CD14-positive monocyte (primary cell): ENCODE results near the gene DMWD. TPM values are rescaled to one million over a fixed set of nuclear protein-coding genes. Genes with fewer than 3 reads are reported as not detected.

ENCODE experiments used
- DNase-seq, 3 donors: peaks; one replicate each; pipeline ENCODE4 v3.0.0-alpha.2; 2011 to 2022
- H2AFZ ChIP-seq: 2 replicates; pipeline ENCODE4 v1.6.0; 2012; ENCODE audit warnings: mild to moderate bottlenecking, low read depth, low read length, inconsistent platforms; ENCODE audit not compliant: insufficient read depth, poor library complexity, severe bottlenecking
- H3K27ac ChIP-seq, 2 donors: 1 replicate in 1 of 2; 2 replicates in 1 of 2; pipeline ENCODE4 v1.5.1; 2012 to 2013; ENCODE audit warnings: low read length in 2 of 2, control low read depth in 1 of 2, inconsistent platforms in 1 of 2, low read depth in 1 of 2, mild to moderate bottlenecking in 1 of 2
- H3K27me3 ChIP-seq, 2 donors: one replicate each; pipeline versions ENCODE4 v1.6.0 to v1.6.1; 2011 to 2013; ENCODE audit warnings: low read length in 2 of 2; ENCODE audit not compliant: control insufficient read depth in 2 of 2, insufficient read depth in 2 of 2
- H3K36me3 ChIP-seq, 2 donors: replicated peaks in 1 of 2; 1 replicate in 1 of 2; 2 replicates in 1 of 2; pipeline versions ENCODE4 v1.5.1 to v1.6.1; 2012 to 2013; ENCODE audit warnings: low read length in 2 of 2, control low read depth in 1 of 2, inconsistent platforms in 1 of 2, mild to moderate bottlenecking in 1 of 2; ENCODE audit not compliant: insufficient read depth in 2 of 2, control insufficient read depth in 1 of 2
- H3K4me1 ChIP-seq, 2 donors: 1 replicate in 1 of 2; 2 replicates in 1 of 2; pipeline versions ENCODE4 v1.5.1 to v1.6.1; 2012 to 2013; ENCODE audit warnings: low read length in 2 of 2, control low read depth in 1 of 2, inconsistent platforms in 1 of 2, mild to moderate bottlenecking in 1 of 2, moderate library complexity in 1 of 2; ENCODE audit not compliant: insufficient read depth in 2 of 2, control insufficient read depth in 1 of 2
- H3K4me2 ChIP-seq: replicated peaks from 2 replicates; pipeline ENCODE3; 2012; ENCODE audit warnings: low read length, moderate library complexity, mild to moderate bottlenecking; ENCODE audit not compliant: poor library complexity, severe bottlenecking; ENCODE audit errors: extremely low read depth
- H3K4me3 ChIP-seq, 3 experiments: fragments of 200-600 bp in 1 of 3; sonication (generic) in 1 of 3; replicated peaks in 1 of 3; 1 replicate in 2 of 3; 2 replicates in 1 of 3; pipeline ENCODE4 v1.5.1; 2011 to 2013; ENCODE audit warnings: low read length in 3 of 3, mild to moderate bottlenecking in 3 of 3, control low read depth in 2 of 3, low read depth in 2 of 3, inconsistent platforms in 1 of 3, moderate library complexity in 1 of 3
- H3K79me2 ChIP-seq: 2 replicates; pipeline ENCODE4 v1.6.0; 2012; ENCODE audit warnings: mild to moderate bottlenecking, control low read depth, inconsistent platforms, low read length, moderate library complexity; ENCODE audit not compliant: insufficient read depth
- H3K9ac ChIP-seq: 2 replicates; pipeline ENCODE4 v1.6.0; 2017; ENCODE audit warnings: low read length, mild to moderate bottlenecking; ENCODE audit not compliant: insufficient read depth, poor library complexity, severe bottlenecking
- H3K9me3 ChIP-seq, 2 donors: replicated peaks in 1 of 2; 1 replicate in 1 of 2; 2 replicates in 1 of 2; pipeline versions ENCODE4 v1.5.1 to v1.6.1; 2012 to 2013; ENCODE audit warnings: low read length in 2 of 2, control low read depth in 1 of 2; ENCODE audit not compliant: control insufficient read depth in 1 of 2, insufficient read depth in 1 of 2
- H4K20me1 ChIP-seq: 2 replicates; pipeline ENCODE4 v1.6.0; 2012; ENCODE audit warnings: mild to moderate bottlenecking, low read length, control low read depth, moderate library complexity; ENCODE audit not compliant: insufficient read depth
- H3K27ac Mint-ChIP-seq, 7 donors: one replicate each; pipeline ENCODE4 v1.8.0; 2020; ENCODE audit warnings: mild to moderate bottlenecking in 7 of 7, mixed read lengths in 7 of 7, moderate library complexity in 6 of 7, inconsistent platforms in 2 of 7
- H3K27me3 Mint-ChIP-seq, 3 donors: one replicate each; pipeline ENCODE4 v1.8.0; 2021 to 2022; ENCODE audit warnings: low read depth in 3 of 3, mild to moderate bottlenecking in 3 of 3, mixed read lengths in 3 of 3, moderate library complexity in 3 of 3, inconsistent platforms in 1 of 3
- H3K36me3 Mint-ChIP-seq, 2 donors: one replicate each; pipeline ENCODE4 v1.8.0; 2020; ENCODE audit warnings: mixed read lengths in 2 of 2, inconsistent platforms in 1 of 2, mild to moderate bottlenecking in 1 of 2
- H3K4me1 Mint-ChIP-seq: one replicate; pipeline ENCODE4 v1.8.0; 2020; ENCODE audit warnings: mild to moderate bottlenecking, mixed read lengths
- H3K4me3 Mint-ChIP-seq, 2 donors: one replicate each; pipeline ENCODE4 v1.8.0; 2020; ENCODE audit warnings: mild to moderate bottlenecking in 2 of 2, mixed read lengths in 2 of 2, moderate library complexity in 1 of 2
- H3K9me3 Mint-ChIP-seq, 7 donors: one replicate each; pipeline ENCODE4 v1.8.0; 2020 to 2022; ENCODE audit warnings: mixed read lengths in 7 of 7, mild to moderate bottlenecking in 6 of 7, moderate library complexity in 6 of 7, inconsistent platforms in 2 of 7
- CTCF ChIP-seq: fragments of 200-600 bp; IDR thresholded peaks from one replicate; pipeline ENCODE4 v1.8.0; 2022; ENCODE audit warnings: antibody characterized with exemption, mild to moderate bottlenecking
- WGBS: methylation state at CpG from one replicate; pipeline ENCODE4 v1.1.5; 2013; ENCODE audit warnings: missing lambda C conversion rate; ENCODE audit not compliant: insufficient coverage; 5-methylcytosine and 5-hydroxymethylcytosine counted together
- intact Hi-C, 2 donors: fragments of 100-400 bp; cut with micrococcal nuclease; formaldehyde crosslinking; loops; one replicate each; pipeline versions ENCODE4 v1.15.0 to v1.15.1; 2023
- polyA plus RNA-seq, 3 donors: library from polyadenylated mRNA; depleted of rRNA in 1 of 3; unstranded in 2 of 3; stranded (reverse) in 1 of 3; fragments of 300-500 nt in 2 of 3; fragments of >200 nt in 1 of 3; fragmentation: Illumina TruSeq in 2 of 3; gene quantifications; 1 replicate in 2 of 3; 2 replicates in 1 of 3; pipeline ENCODE4 v1.2.3, GENCODE V29; 2012 to 2021

Gene DMWD
- polyA plus RNA-seq, 3 donors: 1.5 to 3.4 (median 2.4) TPM

- Histone ChIP-seq H3K9ac (no peak overlapping the region), H3K4me1 (no peaks in the 10 kb centered on the region), H3K79me2 (no peaks in the 10 kb centered on the region), H3K27me3 (no peaks in the 10 kb centered on the region), H3K36me3 (peaks cover 81 to 88% of the 10 kb centered on the region in 2 donors), H3K9me3 (no peaks in the 10 kb centered on the region), H3K4me2 (no peak overlapping the region), H4K20me1 (peaks cover 31% of the 10 kb centered on the region), H3K4me3 (no peak overlapping the region), H3K27ac (no peak overlapping the region), H2AFZ (no peak overlapping the region)
- H3K4me1 Mint-ChIP-seq: no peaks in the 10 kb centered on the region
- intact Hi-C loops: no loop called here
- H3K36me3 Mint-ChIP-seq: peaks cover 71 to 88% of the 10 kb centered on the region in 2 donors
- TF ChIP-seq CTCF: no peak
- no peak overlapping the region for H3K27ac Mint-ChIP-seq
- no peaks in the 10 kb centered on the region for H3K27me3 Mint-ChIP-seq
- H3K4me3 Mint-ChIP-seq: no peak overlapping the region
- H3K9me3 Mint-ChIP-seq: no peaks in the 10 kb centered on the region
- DNase-seq: no peak
- WGBS: 83% methylated on average over 1 of the region's 5 CpGs
Measured at GRCh38 chr19:45822716-45823115, 30.1 kb upstream of the DMWD start.

GRCh38 chr19:45821570-45821969, 28.9 kb upstream of the DMWD start:
- no peaks in the 10 kb centered on the region for H3K79me2 ChIP-seq
- no peak overlapping the region for H3K27ac ChIP-seq
- Mint-ChIP-seq H3K36me3 (peaks cover 60 to 78% of the 10 kb centered on the region in 2 donors), H3K27me3 (peaks cover 1 to 8% (median 2%) of the 10 kb centered on the region in 3 donors), H3K4me1 (no peaks in the 10 kb centered on the region), H3K9me3 (no peaks in the 10 kb centered on the region), H3K27ac (peak overlapping the region in 1 of 7 donors; percentile 44), H3K4me3 (no peak overlapping the region)
- H3K9ac ChIP-seq: no peak overlapping the region
- H3K4me3 ChIP-seq: no peak overlapping the region
- H3K36me3 ChIP-seq: peaks cover 70 to 76% of the 10 kb centered on the region in 2 donors
- WGBS: 95% methylated on average over 10 of the region's 10 CpGs
- DNase-seq: no peak
- no peak overlapping the region for H2AFZ ChIP-seq
- peaks cover 0 to 4% of the 10 kb centered on the region in 2 donors for H3K27me3 ChIP-seq
- peaks cover 0 to 2% of the 10 kb centered on the region in 2 donors for H3K4me1 ChIP-seq
- no peak for TF ChIP-seq CTCF
- peaks cover 43% of the 10 kb centered on the region for H4K20me1 ChIP-seq
- intact Hi-C loops: no loop called here
- no peaks in the 10 kb centered on the region for H3K9me3 ChIP-seq
- no peak overlapping the region for H3K4me2 ChIP-seq
